Liver (tissue), 9 donors: ENCODE results near the gene DHRSX. TPM values are rescaled to one million over a fixed set of nuclear protein-coding genes. Genes with fewer than 3 reads are reported as not detected.

Experiments
- DNase-seq: peaks from one replicate; pipeline ENCODE4 v3.0.0-alpha.2; 2017; ENCODE audit warnings: low spot score
- H3K27ac ChIP-seq, 2 donors: one replicate each; pipeline ENCODE4 v1.7.0; 2013; ENCODE audit warnings: inconsistent platforms in 2 of 2, low read length in 2 of 2, control low read depth in 1 of 2, low read depth in 1 of 2, mild to moderate bottlenecking in 1 of 2
- H3K27me3 ChIP-seq, 4 donors: one replicate each; pipeline versions ENCODE4 v1.6.1 to v1.7.0; 2013; ENCODE audit warnings: low read length in 3 of 4, inconsistent platforms in 1 of 4, mild to moderate bottlenecking in 1 of 4, moderate library complexity in 1 of 4; ENCODE audit not compliant: control insufficient read depth in 4 of 4, insufficient read depth in 4 of 4
- H3K36me3 ChIP-seq, 4 donors: one replicate each; pipeline versions ENCODE4 v1.6.1 to v1.7.0; 2013; ENCODE audit warnings: low read length in 3 of 4, mild to moderate bottlenecking in 3 of 4, low read depth in 1 of 4, moderate library complexity in 1 of 4; ENCODE audit not compliant: control insufficient read depth in 4 of 4, insufficient read depth in 3 of 4
- H3K4me1 ChIP-seq, 4 donors: one replicate each; pipeline versions ENCODE4 v1.6.1 to v1.7.0; 2013; ENCODE audit warnings: low read length in 3 of 4, mild to moderate bottlenecking in 3 of 4, moderate library complexity in 1 of 4; ENCODE audit not compliant: control insufficient read depth in 4 of 4, insufficient read depth in 4 of 4
- H3K4me3 ChIP-seq, 3 donors: one replicate each; pipeline versions ENCODE4 v1.6.1 to v1.7.0; 2013; ENCODE audit warnings: low read length in 3 of 3, control low read depth in 1 of 3, low read depth in 1 of 3, mild to moderate bottlenecking in 1 of 3
- H3K9ac ChIP-seq, 2 donors: one replicate each; pipeline ENCODE4 v1.7.0; 2013; ENCODE audit warnings: low read length in 2 of 2, mild to moderate bottlenecking in 2 of 2, moderate library complexity in 2 of 2, control low read depth in 1 of 2, low read depth in 1 of 2
- H3K9me3 ChIP-seq, 4 donors: one replicate each; pipeline versions ENCODE4 v1.6.1 to v1.7.0; 2013; ENCODE audit warnings: low read length in 3 of 4; ENCODE audit not compliant: control insufficient read depth in 4 of 4
- EGR1 ChIP-seq, 2 donors: IDR thresholded peaks; 2 replicates each; pipeline ENCODE4 v1.6.1; 2016 to 2018; ENCODE audit warnings: antibody characterized with exemption in 2 of 2, low read depth in 2 of 2
- FOXA1 ChIP-seq: IDR thresholded peaks from 2 replicates; pipeline ENCODE4 v1.6.1; 2016; ENCODE audit warnings: antibody characterized with exemption
- FOXA2 ChIP-seq: IDR thresholded peaks from 2 replicates; pipeline ENCODE4 v1.6.1; 2016; ENCODE audit warnings: antibody characterized with exemption
- GABPA ChIP-seq, 2 donors: IDR thresholded peaks in 1 of 2; conservative IDR thresholded peaks in 1 of 2; 2 replicates each; pipeline ENCODE4 v1.6.1; 2016; ENCODE audit warnings: antibody characterized with exemption in 2 of 2, mild to moderate bottlenecking in 1 of 2, moderate library complexity in 1 of 2
- HNF4A ChIP-seq, 2 donors: conservative IDR thresholded peaks; 2 replicates each; pipeline ENCODE4 v1.6.1; 2016; ENCODE audit warnings: antibody characterized with exemption in 2 of 2, mild to moderate bottlenecking in 2 of 2
- HNF4G ChIP-seq: IDR thresholded peaks from 2 replicates; pipeline ENCODE4 v1.6.1; 2016; ENCODE audit warnings: antibody characterized with exemption
- JUND ChIP-seq, 2 donors: IDR thresholded peaks; 2 replicates each; pipeline ENCODE4 v1.6.1; 2016; ENCODE audit warnings: antibody characterized with exemption in 2 of 2
- NR2F2 ChIP-seq: IDR thresholded peaks from 2 replicates; pipeline ENCODE4 v1.6.1; 2016; ENCODE audit warnings: antibody characterized with exemption
- RAD21 ChIP-seq, 2 donors: IDR thresholded peaks; 2 replicates each; pipeline ENCODE4 v1.6.1; 2016; ENCODE audit warnings: antibody characterized with exemption in 2 of 2, mild to moderate bottlenecking in 2 of 2
- RXRA ChIP-seq, 2 donors: IDR thresholded peaks; 2 replicates each; pipeline ENCODE4 v1.6.1; 2017 to 2018; ENCODE audit warnings: antibody characterized with exemption in 2 of 2, mild to moderate bottlenecking in 1 of 2
- SP1 ChIP-seq: IDR thresholded peaks from 2 replicates; pipeline ENCODE4 v1.6.1; 2018; ENCODE audit warnings: antibody characterized with exemption, mild to moderate bottlenecking
- TAF1 ChIP-seq: conservative IDR thresholded peaks from 2 replicates; pipeline ENCODE4 v1.6.1; 2016; ENCODE audit warnings: antibody characterized with exemption, mild to moderate bottlenecking
- YY1 ChIP-seq: IDR thresholded peaks from 2 replicates; pipeline ENCODE4 v1.6.1; 2016; ENCODE audit warnings: antibody characterized with exemption, mild to moderate bottlenecking
- WGBS: extraction: QIAGEN DNeasy Blood & Tissue Kit; methylation state at CpG from one replicate; pipeline ENCODE4 v1.1.7; 2013; 5-methylcytosine and 5-hydroxymethylcytosine counted together
- polyA plus RNA-seq, 2 donors: library from polyadenylated mRNA; stranded (reverse) in 1 of 2; unstranded in 1 of 2; fragments of 200-250 nt in 1 of 2; fragments of >200 nt in 1 of 2; fragmentation: Nextera tagmentation in 1 of 2; extraction: Ambion mirVana in 1 of 2; gene quantifications; one replicate each; pipeline versions ENCODE4 v1.2.1 to v1.2.3, GENCODE V29; 2013 to 2015
- total RNA-seq, 2 donors: library from RNA; depleted of rRNA; stranded (reverse); fragments of >200 nt; gene quantifications; one replicate each; pipeline ENCODE4 v1.2.3, GENCODE V29; 2014
- TF ChIP-seq, protein P1 (sequence below): fragments of 150-350 bp; IDR thresholded peaks from 2 replicates; pipeline ENCODE4 v1.5.1; 2017; ENCODE audit warnings: improper control_type of control experiment, low read depth, low read length; ENCODE audit not compliant: missing input control
- TF ChIP-seq, protein P2 (sequence below): IDR thresholded peaks from 2 replicates; pipeline ENCODE4 v1.6.1; 2016; ENCODE audit warnings: antibody characterized with exemption, mild to moderate bottlenecking
- TF ChIP-seq, protein P3 (sequence below): IDR thresholded peaks from 2 replicates; pipeline ENCODE4 v1.6.1; 2016; ENCODE audit warnings: antibody characterized with exemption
- TF ChIP-seq, protein P4 (sequence below): IDR thresholded peaks from 2 replicates; pipeline ENCODE4 v1.6.1; 2016; ENCODE audit warnings: antibody characterized with exemption
- TF ChIP-seq, protein P5 (sequence below): IDR thresholded peaks from 2 replicates; pipeline ENCODE4 v1.6.1; 2016; ENCODE audit warnings: antibody characterized with exemption
- donor health status: healthy.
- donor health status: healthy.
- donor health status: healthy.
- donor health status: healthy.
- donor health status: healthy.

Gene DHRSX
- total and polyA plus RNA-seq, 4 donors, result 17.2 to 35.2 (median 23.3) TPM

DNA sequence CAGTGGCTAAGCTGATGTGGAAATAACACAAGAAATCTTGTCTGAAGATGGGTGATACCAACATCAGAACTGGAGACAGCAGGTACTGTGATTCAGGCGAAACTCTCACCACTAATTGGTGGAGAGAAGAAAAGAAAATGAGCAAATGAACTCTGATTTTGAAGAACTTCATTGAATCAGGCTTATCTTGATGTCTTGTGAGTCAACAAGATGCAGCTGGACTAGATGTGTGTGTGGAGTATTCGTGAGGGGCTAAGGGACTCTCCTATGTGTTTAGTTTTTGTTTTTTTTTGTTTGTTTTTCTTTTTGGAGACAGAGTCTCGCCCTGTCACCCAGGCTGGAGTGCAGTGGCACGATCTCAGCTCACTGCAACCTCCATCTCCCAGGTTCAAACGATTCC, 131.6 kb downstream of the DHRSX start:
- WGBS, result 85% methylated on average over 5 of the region's 5 CpGs
- DNase-seq, result no peak
- TF ChIP-seq EGR1 (IDR thresholded peaks at IDR 0.05; ENCODE audit: low read depth in 2 of 2) (no peak), RXRA (IDR thresholded peaks at IDR 0.05) (no peak), TAF1 (no peak), JUND (IDR thresholded peaks at IDR 0.05) (no peak), FOXA1 (no peak), HNF4G (no peak), SP1 (no peak), GABPA (IDR thresholded peaks at IDR 0.05 in 1 of 2, conservative IDR thresholded peaks at IDR 0.05 in 1 of 2) (no peak), RAD21 (IDR thresholded peaks at IDR 0.05) (no peak), HNF4A (conservative IDR thresholded peaks at IDR 0.05) (no peak), FOXA2 (no peak), NR2F2 (no peak), YY1 (no peak)
- TF ChIP-seq, protein P1, sequence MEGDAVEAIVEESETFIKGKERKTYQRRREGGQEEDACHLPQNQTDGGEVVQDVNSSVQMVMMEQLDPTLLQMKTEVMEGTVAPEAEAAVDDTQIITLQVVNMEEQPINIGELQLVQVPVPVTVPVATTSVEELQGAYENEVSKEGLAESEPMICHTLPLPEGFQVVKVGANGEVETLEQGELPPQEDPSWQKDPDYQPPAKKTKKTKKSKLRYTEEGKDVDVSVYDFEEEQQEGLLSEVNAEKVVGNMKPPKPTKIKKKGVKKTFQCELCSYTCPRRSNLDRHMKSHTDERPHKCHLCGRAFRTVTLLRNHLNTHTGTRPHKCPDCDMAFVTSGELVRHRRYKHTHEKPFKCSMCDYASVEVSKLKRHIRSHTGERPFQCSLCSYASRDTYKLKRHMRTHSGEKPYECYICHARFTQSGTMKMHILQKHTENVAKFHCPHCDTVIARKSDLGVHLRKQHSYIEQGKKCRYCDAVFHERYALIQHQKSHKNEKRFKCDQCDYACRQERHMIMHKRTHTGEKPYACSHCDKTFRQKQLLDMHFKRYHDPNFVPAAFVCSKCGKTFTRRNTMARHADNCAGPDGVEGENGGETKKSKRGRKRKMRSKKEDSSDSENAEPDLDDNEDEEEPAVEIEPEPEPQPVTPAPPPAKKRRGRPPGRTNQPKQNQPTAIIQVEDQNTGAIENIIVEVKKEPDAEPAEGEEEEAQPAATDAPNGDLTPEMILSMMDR, result no peak
- TF ChIP-seq, protein P2, sequence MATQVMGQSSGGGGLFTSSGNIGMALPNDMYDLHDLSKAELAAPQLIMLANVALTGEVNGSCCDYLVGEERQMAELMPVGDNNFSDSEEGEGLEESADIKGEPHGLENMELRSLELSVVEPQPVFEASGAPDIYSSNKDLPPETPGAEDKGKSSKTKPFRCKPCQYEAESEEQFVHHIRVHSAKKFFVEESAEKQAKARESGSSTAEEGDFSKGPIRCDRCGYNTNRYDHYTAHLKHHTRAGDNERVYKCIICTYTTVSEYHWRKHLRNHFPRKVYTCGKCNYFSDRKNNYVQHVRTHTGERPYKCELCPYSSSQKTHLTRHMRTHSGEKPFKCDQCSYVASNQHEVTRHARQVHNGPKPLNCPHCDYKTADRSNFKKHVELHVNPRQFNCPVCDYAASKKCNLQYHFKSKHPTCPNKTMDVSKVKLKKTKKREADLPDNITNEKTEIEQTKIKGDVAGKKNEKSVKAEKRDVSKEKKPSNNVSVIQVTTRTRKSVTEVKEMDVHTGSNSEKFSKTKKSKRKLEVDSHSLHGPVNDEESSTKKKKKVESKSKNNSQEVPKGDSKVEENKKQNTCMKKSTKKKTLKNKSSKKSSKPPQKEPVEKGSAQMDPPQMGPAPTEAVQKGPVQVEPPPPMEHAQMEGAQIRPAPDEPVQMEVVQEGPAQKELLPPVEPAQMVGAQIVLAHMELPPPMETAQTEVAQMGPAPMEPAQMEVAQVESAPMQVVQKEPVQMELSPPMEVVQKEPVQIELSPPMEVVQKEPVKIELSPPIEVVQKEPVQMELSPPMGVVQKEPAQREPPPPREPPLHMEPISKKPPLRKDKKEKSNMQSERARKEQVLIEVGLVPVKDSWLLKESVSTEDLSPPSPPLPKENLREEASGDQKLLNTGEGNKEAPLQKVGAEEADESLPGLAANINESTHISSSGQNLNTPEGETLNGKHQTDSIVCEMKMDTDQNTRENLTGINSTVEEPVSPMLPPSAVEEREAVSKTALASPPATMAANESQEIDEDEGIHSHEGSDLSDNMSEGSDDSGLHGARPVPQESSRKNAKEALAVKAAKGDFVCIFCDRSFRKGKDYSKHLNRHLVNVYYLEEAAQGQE, result no peak
- TF ChIP-seq, protein P3, sequence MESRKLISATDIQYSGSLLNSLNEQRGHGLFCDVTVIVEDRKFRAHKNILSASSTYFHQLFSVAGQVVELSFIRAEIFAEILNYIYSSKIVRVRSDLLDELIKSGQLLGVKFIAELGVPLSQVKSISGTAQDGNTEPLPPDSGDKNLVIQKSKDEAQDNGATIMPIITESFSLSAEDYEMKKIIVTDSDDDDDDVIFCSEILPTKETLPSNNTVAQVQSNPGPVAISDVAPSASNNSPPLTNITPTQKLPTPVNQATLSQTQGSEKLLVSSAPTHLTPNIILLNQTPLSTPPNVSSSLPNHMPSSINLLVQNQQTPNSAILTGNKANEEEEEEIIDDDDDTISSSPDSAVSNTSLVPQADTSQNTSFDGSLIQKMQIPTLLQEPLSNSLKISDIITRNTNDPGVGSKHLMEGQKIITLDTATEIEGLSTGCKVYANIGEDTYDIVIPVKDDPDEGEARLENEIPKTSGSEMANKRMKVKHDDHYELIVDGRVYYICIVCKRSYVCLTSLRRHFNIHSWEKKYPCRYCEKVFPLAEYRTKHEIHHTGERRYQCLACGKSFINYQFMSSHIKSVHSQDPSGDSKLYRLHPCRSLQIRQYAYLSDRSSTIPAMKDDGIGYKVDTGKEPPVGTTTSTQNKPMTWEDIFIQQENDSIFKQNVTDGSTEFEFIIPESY, result no peak
- TF ChIP-seq, protein P4, sequence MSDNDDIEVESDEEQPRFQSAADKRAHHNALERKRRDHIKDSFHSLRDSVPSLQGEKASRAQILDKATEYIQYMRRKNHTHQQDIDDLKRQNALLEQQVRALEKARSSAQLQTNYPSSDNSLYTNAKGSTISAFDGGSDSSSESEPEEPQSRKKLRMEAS, result no peak
- TF ChIP-seq, protein P5, sequence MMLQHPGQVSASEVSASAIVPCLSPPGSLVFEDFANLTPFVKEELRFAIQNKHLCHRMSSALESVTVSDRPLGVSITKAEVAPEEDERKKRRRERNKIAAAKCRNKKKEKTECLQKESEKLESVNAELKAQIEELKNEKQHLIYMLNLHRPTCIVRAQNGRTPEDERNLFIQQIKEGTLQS, result no peak
- H3K9ac ChIP-seq, result no peak overlapping the region
- peaks cover 0 to 3% (median 0%) of the 10 kb centered on the region in 4 donors for H3K4me1 ChIP-seq
- H3K27ac ChIP-seq, result no peak overlapping the region
- no peaks in the 10 kb centered on the region for H3K9me3 ChIP-seq
- H3K36me3 ChIP-seq, result peaks cover 0 to 2% (median 0%) of the 10 kb centered on the region in 4 donors
- H3K27me3 ChIP-seq, result no peaks in the 10 kb centered on the region
- H3K4me3 ChIP-seq, result no peak overlapping the region
